Measurements from ENCODE around the gene ADAMTS12.

DNA sequence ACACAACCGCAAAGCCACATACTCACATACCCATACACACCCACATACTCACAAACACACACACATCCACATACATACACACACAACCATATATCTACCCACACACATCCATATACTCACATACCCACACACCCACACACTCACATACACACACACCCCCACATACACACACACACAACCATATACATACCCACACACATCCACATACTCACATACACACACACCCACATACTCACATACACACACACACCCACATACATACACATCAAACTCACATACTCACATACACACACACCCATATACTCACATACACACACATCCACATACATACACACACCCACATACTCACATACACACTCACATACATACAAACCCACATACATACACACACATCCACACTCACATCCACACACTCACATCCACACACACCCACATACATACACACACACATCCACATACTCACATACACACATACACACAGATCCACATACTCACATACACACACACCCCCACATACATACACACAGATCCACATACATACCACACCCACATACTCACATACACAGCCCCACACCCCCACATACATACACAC lies 220.0 kb downstream of the ADAMTS12 start:
- TF ChIP-seq YY1 (IDR thresholded peaks at IDR 0.05; ENCODE audit: low read depth, low read length) = no peak
- no peak for TF ChIP-seq CHD4 (IDR thresholded peaks at IDR 0.05)
- no peak for TF ChIP-seq EZH2 (IDR thresholded peaks at IDR 0.05; ENCODE audit: borderline replicate concordance, control insufficient read depth, low read depth, low read length)
- no peak for TF ChIP-seq SPI1 (IDR thresholded peaks at IDR 0.05; ENCODE audit: borderline replicate concordance, insufficient read depth, low read depth, low read length)
- no peak for TF ChIP-seq RAD21 (IDR thresholded peaks at IDR 0.05; ENCODE audit: insufficient read depth, low read depth, low read length)
- no peak for TF ChIP-seq MXI1 (IDR thresholded peaks at IDR 0.05; ENCODE audit: low read depth, low read length)
